Mesodermal cell (in vitro differentiated cells): ENCODE measurements around the gene TDRD12.
"Not testable (repeated sequence)": the region's sequence is repeated elsewhere in the genome, so short reads cannot be mapped to it uniquely, and the experiment has no call there.

Experiments used
- H3K27ac ChIP-seq: 2 replicates; pipeline ENCODE4 v1.7.0; 2013; ENCODE audit warnings: mild to moderate bottlenecking, low read depth, low read length, moderate library complexity; ENCODE audit not compliant: severe bottlenecking
- H3K36me3 ChIP-seq: 2 replicates; pipeline ENCODE4 v1.7.1; 2013; ENCODE audit warnings: mild to moderate bottlenecking, low read length, moderate library complexity; ENCODE audit not compliant: control insufficient read depth, insufficient read depth
- H3K4me1 ChIP-seq: one replicate; pipeline ENCODE4 v1.7.1; 2013; ENCODE audit warnings: mild to moderate bottlenecking, low read length; ENCODE audit not compliant: insufficient read depth, control insufficient read depth, poor library complexity, severe bottlenecking
- H3K4me3 ChIP-seq: 2 replicates; pipeline ENCODE4 v1.7.0; 2013; ENCODE audit warnings: low read length, control low read depth, mild to moderate bottlenecking; ENCODE audit not compliant: insufficient read depth, poor library complexity, severe bottlenecking; ENCODE audit errors: extremely low read depth
- H3K9me3 ChIP-seq: 2 replicates; pipeline ENCODE4 v1.7.1; 2013; ENCODE audit warnings: mild to moderate bottlenecking, low read length, moderate library complexity; ENCODE audit not compliant: control insufficient read depth
- WGBS, 2 experiments: methylation state at CpG; one replicate each; pipeline ENCODE4 v1.1.5; 2013; ENCODE audit warnings: missing lambda C conversion rate in 2 of 2; ENCODE audit not compliant: insufficient coverage in 2 of 2; 5-methylcytosine and 5-hydroxymethylcytosine counted together

Gene TDRD12

GRCh38 chr19:32677657-32678056 lies 41.9 kb upstream of the TDRD12 start:
- H3K36me3 ChIP-seq: no peaks in the 10 kb centered on the region
- 10 to 14% methylated on average over 9 of the region's 9 CpGs for WGBS, 2 experiments
- H3K9me3 ChIP-seq: no peaks in the 10 kb centered on the region
- no peak overlapping the region for H3K4me3 ChIP-seq
- no peaks in the 10 kb centered on the region for H3K4me1 ChIP-seq
- H3K27ac ChIP-seq: peak overlapping the region; percentile 49

- no CpG with 5 or more reads among the region's 2 CpGs for WGBS, 2 experiments
- H3K36me3 ChIP-seq: no peaks in the 10 kb centered on the region
- no peak overlapping the region for H3K4me3 ChIP-seq
- H3K4me1 ChIP-seq: no peaks in the 10 kb centered on the region
- H3K9me3 ChIP-seq: no peaks in the 10 kb centered on the region
- H3K27ac ChIP-seq: no peak overlapping the region
Measured at GRCh38 chr19:32680986-32681385, 38.6 kb upstream of the TDRD12 start.

GRCh38 chr19:32682317-32682716 lies 37.2 kb upstream of the TDRD12 start:
- H3K36me3 ChIP-seq: no peaks in the 10 kb centered on the region
- H3K4me3 ChIP-seq: no peak overlapping the region
- 69 to 97% methylated on average over 2 to 4 of the region's 4 CpGs for WGBS, 2 experiments
- no peaks in the 10 kb centered on the region for H3K9me3 ChIP-seq
- H3K27ac ChIP-seq: no peak overlapping the region
- H3K4me1 ChIP-seq: no peaks in the 10 kb centered on the region

- 91 to 94% methylated on average over 4 to 5 of the region's 6 CpGs for WGBS, 2 experiments
- Histone ChIP-seq H3K36me3 (no peaks in the 10 kb centered on the region), H3K4me3 (no peak overlapping the region), H3K27ac (no peak overlapping the region), H3K4me1 (no peaks in the 10 kb centered on the region), H3K9me3 (no peaks in the 10 kb centered on the region)
Measured at GRCh38 chr19:32686847-32687475, 32.6 kb upstream of the TDRD12 start.

DNA sequence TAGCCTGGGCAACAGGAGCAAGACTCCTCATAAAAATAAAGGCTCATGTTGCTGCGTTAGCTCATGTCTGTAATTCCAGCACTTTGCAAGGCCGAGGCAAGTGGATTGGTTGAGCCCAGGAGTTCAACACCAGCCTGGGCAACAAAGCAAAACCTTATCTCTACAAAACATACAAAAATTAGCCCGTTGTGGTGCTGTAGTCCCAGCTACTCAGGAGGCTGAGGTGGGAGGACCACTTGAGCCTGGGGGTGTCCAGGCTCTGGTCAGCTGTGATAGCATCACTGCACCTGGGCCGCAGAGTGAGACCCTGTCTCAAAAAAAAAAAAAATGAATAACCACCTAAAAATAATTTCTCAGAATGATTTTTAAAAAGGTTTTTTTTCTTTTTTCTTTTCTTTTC lies 31.9 kb upstream of the TDRD12 start:
- Histone ChIP-seq H3K4me3 (no peak overlapping the region), H3K9me3 (peaks cover 3% of the 10 kb centered on the region), H3K36me3 (no peaks in the 10 kb centered on the region), H3K27ac (no peak overlapping the region), H3K4me1 (no peaks in the 10 kb centered on the region)
- 90 to 100% methylated on average over 1 to 2 of the region's 4 CpGs for WGBS, 2 experiments

DNA sequence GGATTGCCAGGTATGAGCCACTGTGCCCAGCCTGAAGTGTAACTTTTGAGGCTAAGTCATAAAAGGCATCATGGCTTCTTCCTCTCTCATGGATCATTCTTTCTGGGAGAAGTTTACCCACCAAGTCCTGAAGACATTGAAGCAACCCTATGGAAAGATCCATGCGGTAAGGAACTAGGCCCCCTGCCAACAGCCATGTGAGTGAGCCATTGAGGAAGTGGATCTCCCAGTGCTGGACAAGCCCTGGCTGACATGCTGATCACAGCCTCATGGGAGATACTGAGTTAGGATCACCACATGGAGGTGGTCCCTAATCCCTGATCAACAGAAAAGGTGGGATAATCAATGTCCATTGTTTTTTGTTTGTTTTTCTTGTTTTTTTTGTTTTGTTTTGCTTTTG lies 31.3 kb upstream of the TDRD12 start:
- H3K9me3 ChIP-seq: peaks cover 9% of the 10 kb centered on the region
- no peaks in the 10 kb centered on the region for H3K4me1 ChIP-seq
- WGBS, 2 experiments: 89 to 92% methylated on average over 1 of the region's 1 CpG
- H3K4me3 ChIP-seq: no peak overlapping the region
- H3K27ac ChIP-seq: no peak overlapping the region
- H3K36me3 ChIP-seq: no peaks in the 10 kb centered on the region

DNA sequence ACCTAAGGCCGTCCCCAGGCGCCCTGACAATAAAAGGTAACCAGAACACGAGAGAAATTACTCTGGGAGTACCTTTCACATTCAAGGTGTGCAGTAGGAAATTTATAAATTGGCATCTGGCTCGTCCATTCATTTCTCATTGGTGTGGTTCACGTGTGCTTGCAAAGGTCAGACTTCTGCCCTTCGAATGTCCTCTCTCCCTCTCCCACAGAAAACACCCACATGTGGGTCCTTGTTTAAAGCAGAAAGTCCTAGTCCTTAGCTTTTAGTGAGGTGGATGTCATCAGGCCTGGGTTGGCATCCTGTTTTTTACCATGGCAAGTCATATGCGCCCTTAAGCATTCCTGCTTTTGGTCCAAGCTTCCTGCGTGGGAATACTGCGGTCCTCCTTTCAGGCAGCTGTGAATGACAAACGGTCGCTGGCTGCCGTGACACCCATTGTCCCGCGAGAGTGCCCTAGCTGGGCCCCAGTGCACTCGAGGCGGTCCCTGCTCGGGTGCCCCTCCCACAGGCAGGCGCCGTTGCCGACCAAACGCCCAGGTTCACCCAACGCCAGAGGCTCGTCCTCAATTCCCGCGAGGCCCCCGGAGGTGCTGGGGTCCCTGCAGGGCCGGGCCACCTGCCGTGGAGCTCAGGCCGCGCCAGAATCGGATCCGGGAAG lies 28.1 kb upstream of the TDRD12 start, which contains the start of gene NUDT19:
Gene NUDT19 (plus strand): TSS at position 531 of the 661 bp plus-strand sequence. CDS start 140 bp downstream, outside the sequence.
- no peaks in the 10 kb centered on the region for H3K36me3 ChIP-seq
- 21 to 27% methylated on average over 21 to 29 of the region's 32 CpGs for WGBS, 2 experiments
- peaks cover 11% of the 10 kb centered on the region for H3K9me3 ChIP-seq
- peak within 1 kb of the TSS; percentile 44 for H3K4me3 ChIP-seq
- H3K27ac ChIP-seq: peak within 1 kb of the TSS; percentile 16
- no peaks in the 10 kb centered on the region for H3K4me1 ChIP-seq

DNA sequence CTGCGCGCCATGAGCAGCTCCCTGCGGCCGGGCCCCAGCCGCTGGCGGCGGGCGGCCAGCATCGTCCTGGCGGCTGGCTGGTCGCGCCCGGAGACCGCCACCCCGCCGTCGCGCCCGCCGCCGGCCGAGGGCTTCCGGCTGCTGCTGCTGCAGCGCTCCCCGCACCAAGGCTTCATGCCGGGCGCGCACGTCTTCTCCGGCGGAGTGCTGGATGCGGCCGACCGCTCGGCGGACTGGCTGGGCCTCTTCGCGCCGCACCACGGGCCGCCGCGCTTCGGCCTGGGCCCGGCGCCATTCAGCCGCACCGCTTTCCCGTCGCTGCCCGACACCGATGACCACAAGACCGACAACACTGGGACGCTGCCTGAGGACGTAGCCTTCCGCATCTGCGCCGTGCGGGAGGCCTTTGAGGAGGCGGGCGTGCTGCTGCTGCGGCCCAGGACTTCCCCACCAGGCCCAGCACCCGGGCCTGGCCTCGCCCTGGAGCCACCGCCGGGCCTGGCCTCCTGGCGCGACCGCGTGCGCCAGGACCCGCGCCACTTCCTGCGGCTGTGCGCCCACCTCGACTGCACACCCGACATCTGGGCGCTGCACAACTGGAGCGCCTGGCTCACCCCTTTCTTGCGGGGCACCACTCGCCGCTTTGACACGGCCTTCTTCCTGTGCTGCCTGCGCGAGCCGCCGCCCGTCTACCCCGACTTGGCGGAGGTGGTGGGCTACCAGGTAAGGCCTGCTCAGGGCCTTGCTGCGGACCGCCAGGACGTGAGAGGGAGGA lies 27.4 kb upstream of the TDRD12 start:
- peak overlapping the region; percentile 16 for H3K27ac ChIP-seq
- H3K4me3 ChIP-seq: peak overlapping the region; percentile 44
- no peaks in the 10 kb centered on the region for H3K4me1 ChIP-seq
- no peaks in the 10 kb centered on the region for H3K36me3 ChIP-seq
- H3K9me3 ChIP-seq: peaks cover 11% of the 10 kb centered on the region
- 28 to 32% methylated on average over 70 to 91 of the region's 93 CpGs for WGBS, 2 experiments

DNA sequence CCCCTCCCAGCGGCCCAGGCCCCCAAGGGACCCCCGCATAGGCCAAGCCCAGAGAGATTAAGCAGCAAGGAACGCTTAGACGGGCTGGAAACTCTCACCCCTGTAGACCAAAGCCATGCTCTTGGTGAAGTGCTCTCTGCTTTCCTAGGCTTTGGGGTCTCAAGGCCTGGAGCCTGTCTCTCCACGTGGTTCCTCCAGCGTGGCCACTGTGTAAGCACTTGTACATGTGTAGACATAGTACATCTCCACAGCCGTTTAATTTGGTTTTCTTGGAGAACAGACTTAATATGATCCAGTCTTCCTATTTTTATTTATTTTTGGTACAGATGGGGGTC lies 26.9 kb upstream of the TDRD12 start:
- Histone ChIP-seq H3K4me3 (peak overlapping the region; percentile 44), H3K9me3 (peaks cover 11% of the 10 kb centered on the region), H3K36me3 (no peaks in the 10 kb centered on the region), H3K4me1 (no peaks in the 10 kb centered on the region), H3K27ac (no peak overlapping the region)
- WGBS, 2 experiments: 90 to 99% methylated on average over 6 to 7 of the region's 7 CpGs

DNA sequence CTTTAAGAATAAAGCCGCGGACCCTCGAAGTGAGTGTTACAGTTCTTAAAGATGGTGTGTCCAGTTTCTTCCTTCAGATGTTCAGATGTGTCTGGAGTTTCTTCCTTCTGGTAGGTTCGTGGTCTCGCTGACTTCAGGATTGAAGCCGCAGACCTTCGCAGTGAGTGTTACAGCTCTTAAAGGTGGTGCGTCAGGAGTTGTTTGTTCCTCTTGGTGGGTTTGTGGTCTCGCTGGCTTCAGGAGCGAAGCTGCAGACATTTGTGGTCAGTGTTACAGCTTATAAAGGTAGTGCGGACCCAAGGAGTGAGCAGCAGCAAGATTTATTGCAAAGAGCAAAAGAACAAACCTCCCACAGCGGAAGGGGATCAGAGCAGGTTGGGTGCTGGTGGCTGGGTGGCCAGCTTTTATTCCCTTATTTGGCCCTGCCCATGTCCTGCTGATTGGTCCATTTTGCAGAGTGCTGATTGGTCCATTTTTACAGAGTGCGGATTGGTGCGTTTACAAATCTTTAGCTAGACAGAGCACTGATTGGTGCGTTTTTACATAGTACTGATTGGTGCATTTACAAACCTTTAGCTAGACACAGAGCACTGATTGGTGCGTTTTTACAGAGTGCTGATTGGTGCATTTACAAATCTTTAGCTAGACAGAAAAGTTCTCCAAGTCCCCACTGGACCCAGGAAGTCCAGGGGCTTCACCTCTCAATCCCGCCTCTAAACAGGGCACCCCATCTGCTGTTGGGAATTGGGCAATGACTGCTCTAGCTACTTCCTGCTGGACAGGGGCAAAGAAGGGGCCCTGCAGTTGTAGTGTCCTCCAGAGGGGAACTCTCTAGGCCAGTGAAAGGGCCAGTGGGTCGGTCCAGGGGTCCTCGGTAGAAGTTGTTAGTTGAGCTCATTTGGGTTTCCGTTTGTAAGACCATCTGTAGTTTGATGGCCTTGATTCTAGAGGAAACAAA lies 26.1 kb upstream of the TDRD12 start:
- not testable (repeated sequence) for H3K36me3 ChIP-seq, H3K4me3 ChIP-seq, H3K4me1 ChIP-seq, H3K27ac ChIP-seq
- 89 to 90% methylated on average over 11 to 18 of the region's 20 CpGs for WGBS, 2 experiments
- peaks cover 11% of the 10 kb centered on the region for H3K9me3 ChIP-seq
